HK-2 (cell line): Measurements from ENCODE around the gene ANKRD26.
A peak's percentile ranks its signal among the peaks of the same experiment; 100 is the strongest.
"Not testable (repeated sequence)": the region's sequence is repeated elsewhere in the genome, so short reads cannot be mapped to it uniquely, and the experiment has no call there.

Experiments
- DNase-seq: peaks from one replicate; pipeline ENCODE4 v3.0.0-alpha.2; 2018; ENCODE audit not compliant: unreplicated experiment

ANKRD26 gene

GRCh38 chr10:27099916-27100812, at the start of gene ANKRD26:
ANKRD26 (minus strand) TSS chr10:27100494; CDS start chr10:27100326, 168 bp downstream.
- peak; percentile 93 for DNase-seq

GRCh38 chr10:27147701-27148100, 47.4 kb upstream of the ANKRD26 start:
- DNase-seq = no peak

- no peak for DNase-seq
Measured at GRCh38 chr10:27145937-27146336, 45.6 kb upstream of the ANKRD26 start.

- DNase-seq = no peak
Measured at GRCh38 chr10:27143686-27144085, 43.4 kb upstream of the ANKRD26 start.

- DNase-seq = no peak
Measured at GRCh38 chr10:27138277-27138676, 38.0 kb upstream of the ANKRD26 start.

GRCh38 chr10:27134371-27134770, 34.1 kb upstream of the ANKRD26 start:
- no peak for DNase-seq

- DNase-seq = no peak
Measured at GRCh38 chr10:27108165-27108564, 7.9 kb upstream of the ANKRD26 start.

GRCh38 chr10:27104919-27105318, 4.6 kb upstream of the ANKRD26 start:
- DNase-seq = no peak

- DNase-seq = no peak
Measured at GRCh38 chr10:27100813-27101347, 586 bp upstream of the ANKRD26 start.

GRCh38 chr10:27099448-27099847, 846 bp downstream of the ANKRD26 start:
- no peak for DNase-seq

GRCh38 chr10:27088119-27089044, 11.9 kb downstream of the ANKRD26 start:
- DNase-seq = no peak

GRCh38 chr10:27072436-27073114, 27.7 kb downstream of the ANKRD26 start:
- no peak for DNase-seq

GRCh38 chr10:27068217-27068891, 31.9 kb downstream of the ANKRD26 start:
- no peak for DNase-seq

GRCh38 chr10:27065084-27065483, 35.2 kb downstream of the ANKRD26 start:
- DNase-seq = no peak

- DNase-seq = no peak
Measured at GRCh38 chr10:27052656-27053055, 47.6 kb downstream of the ANKRD26 start.

- not testable (repeated sequence) for DNase-seq
Measured at GRCh38 chr10:27045247-27045646, 55.0 kb downstream of the ANKRD26 start.

GRCh38 chr10:27041196-27041595, 59.1 kb downstream of the ANKRD26 start:
- no peak for DNase-seq

- no peak for DNase-seq
Measured at GRCh38 chr10:27038168-27038567, 62.1 kb downstream of the ANKRD26 start.

GRCh38 chr10:27035163-27035562, 65.1 kb downstream of the ANKRD26 start:
- no peak for DNase-seq

- no peak for DNase-seq
Measured at GRCh38 chr10:27030060-27030459, 70.2 kb downstream of the ANKRD26 start.

- no peak for DNase-seq
Measured at GRCh38 chr10:27022048-27022447, 78.2 kb downstream of the ANKRD26 start.
